RWPE2 (cell line): ENCODE measurements around the gene PRDM1.

Experiments
- ATAC-seq: fragments of 200-7000 bp; cut with Tn5 transposase; 3 replicates; pipeline ENCODE4 v1.9.1; 2021; ENCODE audit warnings: low read depth
- DNase-seq: peaks from one replicate; pipeline ENCODE4 v3.0.0-alpha.2; 2020; ENCODE audit warnings: low spot score
- H3K27ac ChIP-seq: fragments of 450-650 bp; 2 replicates; pipeline ENCODE4 v1.5.1; 2017; ENCODE audit warnings: mild to moderate bottlenecking; ENCODE audit not compliant: poor library complexity, severe bottlenecking
- H3K27me3 ChIP-seq: fragments of 250-450 bp; sonication (Bioruptor Pico); 2 replicates; pipeline ENCODE4 v1.5.1; 2021; ENCODE audit warnings: mild to moderate bottlenecking, moderate library complexity; ENCODE audit not compliant: insufficient read depth, poor library complexity, severe bottlenecking
- H3K36me3 ChIP-seq: fragments of 250-450 bp; sonication (Bioruptor Pico); 2 replicates; pipeline ENCODE4 v1.5.1; 2020; ENCODE audit warnings: low read depth, mild to moderate bottlenecking, moderate library complexity
- H3K4me1 ChIP-seq: fragments of 250-450 bp; sonication (Bioruptor Pico); 2 replicates; pipeline ENCODE4 v1.5.1; 2021; ENCODE audit warnings: mild to moderate bottlenecking, moderate library complexity; ENCODE audit not compliant: insufficient read depth, poor library complexity, severe bottlenecking
- H3K4me3 ChIP-seq: fragments of 250-450 bp; sonication (Bioruptor Pico); 2 replicates; pipeline ENCODE4 v1.5.1; 2021; ENCODE audit warnings: mild to moderate bottlenecking, moderate library complexity; ENCODE audit not compliant: severe bottlenecking
- H3K9me3 ChIP-seq: fragments of 250-450 bp; sonication (Bioruptor Pico); 2 replicates; pipeline ENCODE4 v1.5.1; 2021; ENCODE audit warnings: mild to moderate bottlenecking, moderate library complexity; ENCODE audit not compliant: severe bottlenecking
- CTCF ChIP-seq: fragments of 450-650 bp; IDR thresholded peaks from one replicate; pipeline ENCODE4 v1.5.1; 2017; ENCODE audit warnings: mild to moderate bottlenecking, moderate library complexity; ENCODE audit not compliant: poor library complexity, severe bottlenecking

Gene PRDM1

GRCh38 chr6:106135911-106136571, 49.9 kb downstream of the PRDM1 start:
- TF ChIP-seq CTCF = no peak
- DNase-seq (no peak), ATAC-seq (no peak)
- Histone ChIP-seq H3K9me3 (no peaks in the 10 kb centered on the region), H3K27ac (no peak overlapping the region), H3K27me3 (no peaks in the 10 kb centered on the region), H3K4me1 (peaks cover 16% of the 10 kb centered on the region), H3K36me3 (no peaks in the 10 kb centered on the region), H3K4me3 (no peak overlapping the region)

GRCh38 chr6:106136845-106137244, 50.7 kb downstream of the PRDM1 start:
- H3K9me3 ChIP-seq = no peaks in the 10 kb centered on the region
- H3K27me3 ChIP-seq = no peaks in the 10 kb centered on the region
- H3K36me3 ChIP-seq = no peaks in the 10 kb centered on the region
- H3K4me1 ChIP-seq = peaks cover 16% of the 10 kb centered on the region
- DNase-seq = no peak
- TF ChIP-seq CTCF = no peak
- no peak for ATAC-seq
- no peak overlapping the region for H3K4me3 ChIP-seq
- H3K27ac ChIP-seq = no peak overlapping the region

GRCh38 chr6:106138151-106138550, 52.0 kb downstream of the PRDM1 start:
- DNase-seq = no peak

DNA sequence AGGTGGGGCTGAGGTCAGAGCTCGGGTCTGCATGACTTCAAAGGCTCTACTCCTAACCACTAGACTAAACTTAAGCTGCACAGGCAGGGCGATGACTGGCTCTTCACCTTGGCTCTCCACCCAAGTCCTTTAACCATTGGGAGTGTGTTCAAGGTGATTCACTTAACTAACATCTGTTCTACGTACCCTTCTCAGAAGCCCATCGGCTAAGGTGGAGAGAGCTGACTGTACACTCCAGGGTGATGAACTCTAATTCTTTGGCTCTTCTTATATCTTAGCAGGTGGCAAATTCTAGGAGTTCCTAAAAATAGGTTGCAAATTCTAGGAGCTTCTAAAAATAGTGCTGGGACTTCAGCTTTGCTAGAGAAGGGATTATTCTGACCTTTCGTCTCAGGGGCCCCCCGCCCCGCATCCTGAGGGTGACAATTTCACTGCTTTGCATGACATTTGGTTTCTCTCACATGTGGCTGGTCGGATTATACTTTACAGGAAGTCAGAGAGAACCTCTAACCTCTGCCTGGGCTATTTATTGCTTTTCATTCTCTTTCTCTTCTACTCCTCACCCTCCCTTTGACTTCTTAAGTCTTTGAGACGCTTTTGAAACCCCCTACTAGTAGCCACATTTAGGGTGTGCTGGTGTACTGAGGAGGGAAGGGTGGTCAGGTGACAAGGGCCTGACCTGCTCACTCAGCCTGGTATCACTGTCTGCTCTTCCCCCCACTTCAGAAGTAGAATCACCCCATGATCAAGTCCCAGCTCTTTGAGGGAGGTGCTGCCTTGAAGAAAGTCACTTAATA, 55.5 kb downstream of the PRDM1 start:
- Histone ChIP-seq H3K36me3 (no peaks in the 10 kb centered on the region), H3K4me1 (no peaks in the 10 kb centered on the region), H3K27me3 (no peaks in the 10 kb centered on the region), H3K27ac (no peak overlapping the region), H3K4me3 (no peak overlapping the region), H3K9me3 (no peaks in the 10 kb centered on the region)
- peak; percentile 70 for ATAC-seq
- DNase-seq = no peak
- TF ChIP-seq CTCF = no peak

More at GRCh38 chr6:106138151-106138550, 52.0 kb downstream of the PRDM1 start:
- Histone ChIP-seq H3K27me3 (no peaks in the 10 kb centered on the region), H3K27ac (no peak overlapping the region), H3K36me3 (no peaks in the 10 kb centered on the region), H3K4me1 (peaks cover 16% of the 10 kb centered on the region), H3K9me3 (no peaks in the 10 kb centered on the region), H3K4me3 (no peak overlapping the region)
- no peak for TF ChIP-seq CTCF
- ATAC-seq = no peak
